Fibroblast of the conjunctiva (primary cell): Measurements from ENCODE around the gene FBXO31.
"Not testable (repeated sequence)": the region's sequence is repeated elsewhere in the genome, so short reads cannot be mapped to it uniquely, and the experiment has no call there.

ENCODE experiments used
- DNase-seq: peaks from one replicate; pipeline ENCODE4 v3.0.0-alpha.2; 2010; ENCODE audit warnings: low read depth

The FBXO31 gene

DNA sequence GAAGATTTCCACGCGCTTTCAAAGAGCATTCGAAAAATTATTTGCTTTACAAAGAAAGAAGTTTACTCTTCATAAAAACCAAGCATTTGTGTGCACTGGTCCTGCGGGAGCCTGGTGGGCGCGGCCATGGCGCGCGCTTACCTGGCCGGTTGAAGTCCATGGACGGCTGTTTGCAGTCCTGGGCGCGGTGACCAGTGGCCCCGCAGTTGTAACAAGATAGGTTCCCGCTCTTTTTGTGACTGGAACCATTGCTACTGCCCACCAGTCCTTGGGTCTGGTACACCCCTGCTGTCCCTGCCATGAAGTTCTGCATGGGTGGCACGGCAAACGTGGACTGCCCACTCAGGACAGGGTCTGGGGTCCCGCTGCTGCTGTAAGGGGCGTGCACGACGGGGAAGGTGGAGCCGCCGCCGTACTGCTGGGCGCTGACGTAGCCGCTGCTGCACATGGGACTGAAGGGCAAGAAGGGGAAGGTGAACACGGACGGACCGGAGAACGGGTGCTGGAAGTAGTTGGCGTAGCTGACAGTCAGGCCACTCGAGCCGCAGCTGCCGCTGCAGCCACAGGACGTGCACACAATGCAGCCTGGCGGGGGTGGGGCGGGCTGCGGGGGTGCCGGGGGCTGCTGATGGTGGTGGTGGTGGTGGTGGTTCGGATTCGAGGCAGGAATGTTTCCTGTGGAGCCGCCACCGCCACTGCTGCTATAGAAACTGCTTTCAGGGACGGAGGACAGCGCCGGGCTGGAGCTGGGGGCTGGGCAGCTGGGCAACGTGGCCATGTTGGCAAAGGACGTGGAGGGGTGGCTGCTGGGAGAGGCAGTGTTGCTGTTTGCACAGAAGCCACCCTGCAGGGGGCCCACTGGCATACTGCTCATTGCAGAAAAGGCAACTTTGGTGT, 28.0 kb upstream of the FBXO31 start:
- no peak for DNase-seq

DNA sequence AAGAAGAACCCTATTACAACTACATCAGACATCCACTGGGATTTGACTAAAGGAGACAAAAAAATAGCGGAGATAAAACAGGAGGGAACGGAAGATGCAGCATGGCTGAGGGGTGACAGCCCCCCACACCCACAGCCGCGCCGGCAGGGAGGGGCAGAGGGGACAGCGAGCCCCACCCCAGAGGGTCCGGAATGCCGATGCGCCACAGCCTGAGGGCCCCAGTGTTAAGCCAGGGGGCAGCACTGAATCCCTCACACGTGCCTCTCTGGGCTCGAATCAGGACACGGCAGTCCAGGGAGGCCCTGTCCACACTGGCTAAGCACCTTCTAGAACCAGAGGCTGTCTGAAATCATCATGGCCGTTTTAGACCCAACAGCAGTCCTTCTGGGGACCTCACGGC, 27.4 kb upstream of the FBXO31 start:
- no peak for DNase-seq

DNA sequence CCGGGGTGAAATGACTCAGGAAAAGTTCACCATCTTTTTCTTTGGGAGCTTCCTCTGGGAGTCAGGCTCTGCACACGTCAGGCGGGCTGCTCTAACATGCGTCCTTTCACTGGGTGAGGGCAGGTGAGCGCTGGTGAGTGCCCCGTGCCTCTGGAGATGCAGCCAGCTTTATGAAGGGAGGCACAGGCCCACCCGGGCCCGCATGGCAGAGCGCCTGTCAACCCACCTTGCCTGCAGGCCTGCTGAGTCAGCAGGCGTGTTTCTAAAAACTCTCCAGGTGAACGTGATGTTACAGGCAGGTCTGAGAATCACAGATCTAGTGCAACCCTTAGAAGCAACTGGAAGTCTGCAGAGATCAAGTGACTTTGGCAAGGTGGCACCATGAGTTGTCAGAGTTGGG, 27.0 kb upstream of the FBXO31 start:
- DNase-seq = no peak

DNA sequence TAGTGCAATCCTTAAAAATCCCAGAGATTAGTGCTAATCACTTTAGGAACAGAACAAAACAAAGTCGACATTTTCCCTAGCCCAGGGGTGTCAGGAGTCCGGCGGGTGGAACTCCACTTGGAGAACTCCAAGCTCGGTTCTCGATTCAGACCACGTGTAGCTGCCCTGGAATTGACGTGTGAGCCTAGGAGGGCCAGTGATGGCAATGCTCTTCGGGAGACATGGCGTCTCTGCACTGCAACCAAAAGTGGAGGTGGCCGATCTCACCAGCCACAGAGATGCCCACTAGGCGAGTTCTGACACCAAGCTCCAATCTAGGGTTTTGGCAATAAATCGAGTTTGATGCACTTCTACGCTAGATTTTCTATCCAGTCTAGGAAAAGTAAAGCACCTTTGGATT, 26.2 kb upstream of the FBXO31 start:
- DNase-seq = no peak

DNA sequence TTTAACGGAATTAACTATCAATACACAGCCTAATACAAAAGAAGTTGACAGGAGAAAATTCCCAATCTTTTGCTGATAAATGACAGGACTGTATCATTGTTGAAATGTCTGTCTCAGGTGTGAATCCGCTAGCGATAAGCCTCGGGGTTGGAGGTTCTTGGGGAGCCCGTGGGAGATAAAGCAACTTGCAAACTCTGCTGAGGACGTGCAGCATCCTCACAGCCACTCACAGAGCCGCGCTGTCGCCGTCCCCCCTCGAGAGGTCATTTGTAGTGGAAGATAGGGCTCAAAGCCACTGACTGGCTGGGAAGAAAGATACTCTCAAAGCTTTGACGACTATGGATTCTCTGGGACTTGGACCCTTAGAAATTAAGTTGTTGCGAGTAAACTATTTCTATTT, 25.6 kb upstream of the FBXO31 start:
- no peak for DNase-seq

DNA sequence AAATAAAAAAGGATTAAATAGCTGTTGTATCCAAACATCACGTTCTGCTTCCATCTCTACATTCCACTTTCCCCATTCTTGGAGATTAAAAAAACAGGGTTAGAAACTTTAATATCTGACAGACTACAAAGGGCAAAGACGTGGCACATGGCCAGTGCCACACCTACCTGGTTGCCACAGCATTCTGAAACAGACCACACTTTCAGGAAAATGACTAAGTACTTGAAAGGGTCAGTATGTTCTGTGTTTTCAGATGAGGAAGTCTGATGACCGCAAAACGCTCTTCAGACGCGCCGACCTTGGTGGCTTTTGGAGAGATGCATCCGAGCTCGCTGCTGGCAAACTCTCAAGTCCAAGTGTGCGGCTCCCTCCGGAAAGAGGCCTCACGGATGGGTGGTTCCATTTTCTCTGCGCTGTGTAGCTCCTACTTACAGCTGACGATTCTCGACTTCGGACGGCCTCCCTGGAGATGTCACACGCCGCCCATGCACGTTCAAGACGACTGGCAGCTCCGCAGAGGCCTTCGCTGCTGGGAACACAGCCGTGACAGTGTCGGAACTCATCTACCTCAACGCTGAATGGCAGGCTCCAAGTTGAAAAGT, 24.0 kb upstream of the FBXO31 start:
- no peak for DNase-seq

DNA sequence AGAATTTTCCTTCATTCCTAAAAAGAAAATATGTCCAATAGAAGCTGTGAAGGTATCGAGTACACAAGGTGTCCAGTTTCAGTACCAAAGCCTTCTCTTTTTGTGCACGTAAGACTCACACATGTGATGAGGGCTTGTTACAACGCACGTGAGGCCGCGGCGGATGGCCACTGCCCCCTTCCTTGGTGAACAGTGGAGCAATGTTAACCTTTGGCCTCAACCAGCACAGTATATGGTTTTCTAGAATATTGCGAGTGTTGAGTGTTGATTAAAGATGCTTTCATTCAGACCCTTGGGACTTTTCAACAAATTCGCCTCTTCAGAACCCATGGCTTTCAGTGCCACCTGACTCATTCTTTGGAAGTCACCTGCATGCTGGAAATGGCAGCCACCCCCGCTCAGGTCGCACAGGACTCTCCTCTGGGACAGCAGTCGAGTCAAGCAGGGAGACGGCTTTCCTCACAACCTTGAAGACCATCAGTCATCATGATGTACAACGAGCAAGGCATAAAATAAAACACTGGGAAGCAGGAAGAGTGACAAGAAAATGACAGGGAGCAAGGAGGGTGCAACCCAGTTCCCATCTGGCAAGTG, 23.0 kb upstream of the FBXO31 start:
- DNase-seq = no peak

DNA sequence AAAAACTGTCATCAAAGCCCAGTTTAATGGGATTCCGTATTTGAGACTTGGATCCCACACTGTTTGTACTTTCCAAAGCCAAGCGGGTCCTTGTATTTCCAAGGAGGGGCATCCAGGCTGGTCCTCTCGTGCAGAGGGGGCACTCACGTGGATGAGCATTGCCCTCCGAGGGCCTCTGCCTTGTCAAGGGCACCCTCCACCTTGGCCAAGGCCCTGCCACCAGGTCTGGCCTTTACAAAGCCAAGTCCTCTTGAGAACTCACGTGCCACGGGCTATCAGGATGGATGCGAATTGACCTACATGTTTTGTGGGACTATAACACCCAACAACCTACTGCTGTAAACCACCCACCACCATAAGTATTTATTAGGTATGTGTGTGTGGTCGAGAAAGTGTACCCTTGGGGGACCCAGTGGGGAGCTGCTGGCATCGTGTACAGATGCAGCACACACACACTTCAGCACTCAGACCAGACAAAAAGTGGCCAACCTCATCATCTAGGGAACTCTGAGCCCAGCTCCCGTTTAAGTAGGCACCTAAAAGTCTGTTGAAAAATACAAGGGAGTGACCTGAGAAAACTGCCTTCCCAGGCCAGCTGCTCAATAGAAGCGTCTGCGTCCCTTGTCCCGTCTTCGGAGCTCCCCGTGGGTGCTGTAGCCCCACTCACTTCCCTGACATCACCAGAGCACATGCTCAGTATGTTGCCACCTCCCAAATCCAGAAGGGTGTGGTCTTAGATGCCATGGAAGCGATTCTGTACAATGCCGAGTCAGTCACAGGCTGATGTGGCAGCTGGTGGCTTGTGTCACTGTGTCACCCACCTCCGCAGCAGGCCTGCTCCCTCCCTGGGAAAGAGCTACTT, 21.4 kb upstream of the FBXO31 start:
- no peak for DNase-seq

DNA sequence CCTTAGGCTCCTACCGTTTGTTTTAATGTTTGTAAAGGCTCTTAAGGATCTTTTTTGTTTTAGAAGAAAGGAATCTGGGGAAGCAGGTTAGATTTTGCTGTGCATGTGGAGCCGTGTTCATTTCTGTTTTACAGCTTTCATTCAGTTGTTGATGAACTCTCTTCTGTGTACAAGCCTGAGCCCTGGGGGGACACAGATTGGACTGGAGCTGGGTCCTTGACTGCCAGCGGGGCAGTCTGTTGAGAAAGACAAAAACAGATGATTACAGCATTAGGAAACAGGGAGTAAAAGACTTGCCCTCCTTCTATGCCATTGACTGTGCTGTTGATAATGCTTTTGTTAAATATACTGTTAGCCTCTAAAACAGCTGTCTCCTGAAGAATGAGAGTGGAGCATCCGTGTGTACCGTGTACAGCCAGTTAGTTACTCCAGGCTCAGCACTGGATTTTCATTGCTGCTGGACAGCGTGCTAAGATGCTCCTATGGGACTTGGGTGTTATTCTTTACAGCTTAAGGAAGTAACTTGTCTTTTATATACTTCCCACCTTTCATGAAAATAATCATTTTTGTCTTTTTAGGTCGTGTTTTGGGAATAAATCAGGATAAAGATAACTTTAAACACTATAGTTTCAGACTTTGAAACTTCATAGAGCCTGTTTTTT, 11.7 kb upstream of the FBXO31 start:
- DNase-seq = no peak

DNA sequence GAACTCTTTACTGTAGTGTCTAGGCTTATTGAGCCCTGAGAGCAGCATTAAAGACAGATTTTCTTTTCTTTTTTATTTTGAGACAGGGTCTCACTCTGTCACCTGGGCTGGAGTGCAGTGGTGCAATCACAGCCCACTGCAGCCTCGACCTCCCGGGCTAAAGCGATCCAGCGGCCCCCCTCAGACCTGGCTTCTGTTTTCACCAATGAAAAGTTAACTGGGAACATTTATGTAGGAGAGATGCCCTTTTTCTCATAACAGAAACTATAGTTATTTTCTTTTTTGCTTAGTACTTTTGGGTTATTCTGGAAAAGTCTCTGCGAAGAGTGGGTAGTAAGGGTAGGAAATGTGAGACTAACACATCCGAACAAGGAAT, 10.1 kb upstream of the FBXO31 start:
- no peak for DNase-seq

DNA sequence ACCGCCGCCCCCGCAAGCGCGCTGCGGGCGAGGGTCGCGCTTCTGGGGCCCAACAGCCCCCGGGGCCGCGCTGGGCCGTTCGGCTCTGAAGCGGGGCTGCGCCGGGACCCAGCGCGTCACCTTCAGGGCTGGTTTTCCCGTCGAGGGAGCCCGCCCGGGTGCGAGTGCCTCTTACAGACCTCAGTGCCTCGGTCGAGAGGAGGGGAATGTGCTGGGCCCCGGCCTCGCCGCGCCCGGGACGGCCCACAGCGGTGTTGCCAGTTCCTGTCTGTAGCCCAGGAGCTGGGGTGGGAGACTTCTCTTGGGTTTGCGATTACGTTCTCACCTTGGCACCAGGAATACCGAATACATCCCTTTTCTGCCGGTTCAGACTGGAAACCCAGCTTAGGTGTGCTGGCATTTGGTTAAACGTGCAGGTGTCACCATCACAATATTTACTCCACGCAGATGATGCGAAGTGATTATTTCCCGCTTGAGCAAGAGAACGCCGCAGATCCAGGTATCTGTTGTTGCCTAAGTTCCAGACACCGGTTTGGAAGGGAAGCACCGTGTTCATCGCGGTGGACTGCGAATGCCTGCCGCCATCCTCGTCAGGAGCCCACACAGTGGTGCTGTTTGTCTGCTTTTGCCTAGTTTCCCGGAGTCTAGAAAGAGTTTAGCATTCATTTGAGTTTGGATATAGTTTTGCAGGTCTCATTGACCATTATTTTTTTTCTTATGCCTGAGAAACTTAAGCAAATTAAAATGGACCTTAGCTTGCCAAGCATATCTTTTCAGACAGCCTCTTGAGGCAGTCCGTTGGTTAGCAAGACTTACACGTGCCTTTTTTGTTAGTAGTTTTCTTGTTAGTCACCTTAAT, 9.5 kb upstream of the FBXO31 start:
- DNase-seq = no peak

DNA sequence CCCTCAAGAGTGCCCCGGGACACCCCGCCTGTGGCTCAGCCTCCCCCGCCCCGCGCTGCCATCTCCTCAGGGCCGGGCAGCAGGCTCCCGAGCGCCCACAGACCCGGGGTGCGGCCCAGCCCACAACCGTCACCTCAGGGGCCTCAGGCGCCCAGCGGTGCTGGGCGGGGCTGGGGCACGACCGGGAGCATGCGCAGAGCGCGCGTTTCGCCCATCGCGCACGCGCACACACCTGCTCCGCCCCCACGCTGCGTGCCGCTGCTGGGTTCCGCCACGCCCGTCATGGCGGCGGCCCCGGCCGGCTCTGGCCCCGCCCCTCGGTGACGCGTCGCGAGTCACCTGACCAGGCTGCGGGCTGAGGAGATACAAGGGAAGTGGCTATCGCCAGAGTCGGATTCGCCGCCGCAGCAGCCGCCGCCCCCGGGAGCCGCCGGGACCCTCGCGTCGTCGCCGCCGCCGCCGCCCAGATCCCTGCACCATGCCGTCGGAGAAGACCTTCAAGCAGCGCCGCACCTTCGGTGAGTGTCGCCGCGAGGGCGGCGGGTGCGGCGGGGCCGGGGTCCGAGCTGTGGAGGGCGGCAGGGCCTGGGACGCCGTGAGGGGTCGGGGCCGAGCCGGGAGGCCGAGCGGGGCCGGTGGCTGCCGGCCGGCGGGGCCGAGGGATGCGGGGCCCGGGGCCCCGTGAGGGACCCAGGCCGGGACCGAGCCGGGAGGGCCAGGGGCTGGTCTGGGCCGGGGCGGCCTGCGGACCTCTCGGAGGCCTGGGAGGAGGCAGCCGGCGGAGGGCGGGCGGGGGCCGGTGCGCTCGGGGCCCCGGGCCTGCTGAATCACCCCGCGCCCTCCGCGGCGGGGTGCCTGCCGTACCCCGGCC, 8.6 kb upstream of the FBXO31 start, which contains the start of gene MAP1LC3B:
Gene MAP1LC3B (plus strand): TSS at position 387 of the 871 bp plus-strand sequence. CDS start 92 bp downstream, at position 479.
- DNase-seq = peak; percentile 95

DNA sequence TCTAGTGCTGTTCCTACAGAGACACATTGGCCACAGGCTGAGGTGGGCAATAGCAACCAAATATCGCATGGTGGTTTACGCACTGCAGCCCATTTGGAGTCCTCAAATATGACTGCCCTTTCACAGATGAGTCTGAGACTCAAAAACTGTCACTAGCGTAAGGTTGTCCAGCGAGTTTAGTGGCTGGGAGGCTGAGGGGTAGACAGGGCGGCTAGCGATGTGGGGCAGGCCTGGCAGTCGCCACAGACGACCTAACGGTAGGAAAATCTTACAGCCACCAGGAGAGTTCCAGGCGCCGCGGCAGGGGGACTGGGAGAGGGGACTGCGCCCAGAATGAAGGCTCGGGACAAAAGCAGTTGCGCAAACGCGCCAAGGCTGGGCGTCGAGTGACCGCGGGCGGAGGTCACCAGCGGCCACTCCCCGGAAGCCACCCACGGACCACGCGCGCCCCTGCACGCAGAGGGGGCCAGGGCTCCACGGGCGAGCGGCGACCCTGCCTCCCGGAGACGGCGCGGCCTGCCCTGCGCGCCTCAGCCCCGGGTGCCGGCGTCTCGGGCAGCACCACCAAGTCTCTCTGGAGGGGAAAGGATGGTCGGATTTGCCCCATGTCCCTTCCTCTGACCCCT, 7.9 kb upstream of the FBXO31 start:
- no peak for DNase-seq

DNA sequence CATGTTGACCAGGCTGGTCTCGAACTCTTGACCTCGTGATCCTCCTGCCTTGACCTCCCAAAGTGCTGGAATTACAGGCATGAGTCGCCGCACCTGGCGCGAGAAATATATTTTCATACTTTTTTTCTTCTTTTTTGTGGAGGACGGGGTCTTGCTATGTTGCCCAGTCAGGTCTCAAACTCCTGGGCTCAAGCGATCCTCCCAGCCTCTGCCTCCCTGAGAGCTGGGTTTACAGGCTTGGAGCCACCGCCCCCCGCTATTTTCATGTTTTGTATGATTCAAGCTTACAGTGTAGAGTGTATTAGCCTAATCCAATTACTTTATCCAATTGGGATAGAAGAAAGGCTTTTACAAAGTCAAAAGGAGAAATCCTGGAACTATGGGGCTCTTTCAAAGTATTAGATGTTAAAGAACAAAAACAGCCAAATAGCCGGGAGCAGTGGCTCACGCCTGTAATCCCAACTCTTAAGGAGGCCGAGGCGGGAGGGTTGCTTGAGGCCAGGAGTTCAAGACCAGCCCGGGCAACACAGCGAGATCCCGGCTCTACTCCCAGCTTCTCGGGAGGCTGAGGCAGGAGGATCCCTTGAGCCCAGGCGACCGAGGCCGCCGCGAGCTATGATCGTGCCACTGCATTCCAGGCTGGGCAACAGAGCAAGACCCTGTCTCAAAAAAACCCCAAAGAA, 7.2 kb upstream of the FBXO31 start:
- no peak for DNase-seq

DNA sequence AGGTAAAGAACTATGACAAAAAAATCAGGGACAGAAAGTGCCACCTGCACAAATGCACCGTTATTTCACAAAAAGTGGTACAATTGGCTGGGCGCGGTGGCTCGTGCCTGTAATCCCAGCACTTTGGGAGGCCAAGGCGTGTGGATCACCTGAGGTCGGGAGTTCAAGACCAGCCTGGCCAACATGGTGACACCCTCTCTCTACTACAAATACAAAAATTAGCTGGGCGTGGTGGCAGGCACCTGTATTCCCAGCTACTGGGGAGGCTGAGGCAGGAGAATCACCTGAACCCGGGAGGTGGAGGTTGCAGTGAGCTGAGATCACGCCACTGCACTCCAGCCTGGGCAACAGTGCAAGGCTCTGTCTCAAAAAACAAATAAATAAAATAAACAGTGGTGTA, 6.3 kb upstream of the FBXO31 start:
- DNase-seq = not testable (repeated sequence)

DNA sequence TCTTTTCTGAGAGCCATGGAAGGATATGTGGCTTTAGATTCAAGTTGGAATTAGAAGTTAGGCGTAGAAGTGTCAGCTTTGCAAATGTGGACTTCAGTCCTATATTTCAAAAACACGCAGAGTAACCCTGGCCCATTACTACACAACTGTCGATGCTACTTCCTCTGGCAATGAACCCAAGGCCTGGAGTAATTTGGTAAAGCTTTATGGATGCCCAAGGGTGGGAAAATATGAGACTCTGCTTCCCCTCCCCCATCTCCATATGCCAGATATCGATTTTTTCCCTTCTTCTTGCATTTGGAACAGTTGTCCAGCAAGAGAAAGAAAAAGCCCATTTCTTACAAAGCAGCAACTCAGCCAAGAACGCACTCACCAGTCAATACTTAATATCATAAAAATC, 5.7 kb upstream of the FBXO31 start:
- DNase-seq = no peak

DNA sequence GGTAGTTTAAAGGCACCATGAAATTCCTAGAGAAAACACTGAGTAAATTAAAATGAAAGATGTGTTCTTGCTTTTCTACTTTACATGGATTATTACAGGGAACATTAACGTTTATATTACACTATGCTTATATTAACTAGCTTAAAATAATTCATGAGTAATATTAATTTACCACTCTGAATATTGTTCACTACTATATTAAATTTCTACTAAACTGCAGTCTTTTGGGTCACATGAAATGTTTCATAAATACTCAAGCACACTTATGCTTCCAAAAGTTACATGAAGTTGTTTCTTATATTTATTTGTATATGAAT, 5.2 kb upstream of the FBXO31 start:
- no peak for DNase-seq

DNA sequence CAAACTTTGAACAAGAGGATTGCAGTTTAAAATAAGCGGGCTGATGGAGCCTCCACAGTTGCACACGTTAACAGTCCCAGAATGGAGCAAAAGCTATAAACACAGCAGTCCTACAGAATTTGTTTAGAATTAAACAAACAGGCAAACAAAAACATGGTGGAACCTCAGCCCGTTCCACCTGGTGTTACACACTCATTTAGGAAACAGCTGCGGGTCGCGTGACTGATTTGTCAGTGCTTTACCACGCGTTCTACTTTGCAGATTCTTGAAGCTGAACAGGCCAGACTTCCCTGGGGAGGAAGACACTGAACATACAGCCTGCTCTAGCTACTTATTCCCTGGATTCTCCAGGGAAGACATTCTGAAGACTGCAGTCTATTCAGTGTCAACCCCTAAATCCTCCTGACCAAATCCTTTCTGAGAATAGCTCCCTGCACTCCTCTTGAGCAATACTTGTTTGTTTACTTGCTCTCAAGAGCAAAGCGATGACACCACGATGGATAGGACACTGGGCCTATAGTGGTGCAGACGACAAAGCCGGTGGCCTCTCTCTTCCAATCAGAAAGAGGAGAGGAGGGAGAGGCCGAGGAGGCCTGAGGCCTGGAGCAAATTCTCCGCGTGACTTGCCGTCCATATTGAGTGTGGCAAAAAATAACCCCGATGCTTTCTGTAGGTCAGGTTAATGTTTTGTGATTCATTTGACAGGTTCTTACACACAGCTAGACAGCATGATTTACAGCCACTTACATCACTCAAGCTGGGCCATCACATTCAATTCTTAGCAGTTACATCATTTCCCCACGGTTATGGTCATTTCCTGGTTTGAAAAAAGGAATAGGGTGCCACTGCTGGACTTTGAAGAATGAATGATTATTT, 4.6 kb upstream of the FBXO31 start:
- DNase-seq = peak; percentile 98
